GM12873 (cell line): Measurements from ENCODE around the gene UNC119B.

Experiments
- CTCF ChIP-seq: IDR thresholded peaks from 2 replicates; pipeline ENCODE4 v1.5.1; 2012; ENCODE audit warnings: low read depth, mild to moderate bottlenecking, moderate library complexity, low read length, control low read depth; ENCODE audit not compliant: insufficient read depth; ENCODE audit errors: missing control alignments

The UNC119B gene

GRCh38 chr12:120725659-120726509, 15.6 kb downstream of the UNC119B start, which contains the start of gene ACADS:
TSS of gene ACADS (plus strand) at chr12:120725826. CDS start at chr12:120725886, 60 bp downstream.
- TF ChIP-seq CTCF, result no peak

- no peak for TF ChIP-seq CTCF
Observed at GRCh38 chr12:120726510-120726793, 16.2 kb downstream of the UNC119B start.

- no peak for TF ChIP-seq CTCF
Observed at GRCh38 chr12:120726961-120727360, 16.7 kb downstream of the UNC119B start.

GRCh38 chr12:120733574-120733973, 23.3 kb downstream of the UNC119B start:
- no peak for TF ChIP-seq CTCF

- no peak for TF ChIP-seq CTCF
Observed at GRCh38 chr12:120734210-120734609, 24.0 kb downstream of the UNC119B start.

GRCh38 chr12:120735181-120735580, 24.9 kb downstream of the UNC119B start:
- TF ChIP-seq CTCF, result no peak

- TF ChIP-seq CTCF, result no peak
Observed at GRCh38 chr12:120736404-120737331, 26.4 kb downstream of the UNC119B start.
